ENCODE results near the gene ACTN4. TPM values are rescaled to one million over a fixed set of nuclear protein-coding genes. Genes with fewer than 3 reads are reported as not detected.

The ACTN4 gene
- total RNA-seq, 1 experiment from 2014 or later = 506 TPM

DNA sequence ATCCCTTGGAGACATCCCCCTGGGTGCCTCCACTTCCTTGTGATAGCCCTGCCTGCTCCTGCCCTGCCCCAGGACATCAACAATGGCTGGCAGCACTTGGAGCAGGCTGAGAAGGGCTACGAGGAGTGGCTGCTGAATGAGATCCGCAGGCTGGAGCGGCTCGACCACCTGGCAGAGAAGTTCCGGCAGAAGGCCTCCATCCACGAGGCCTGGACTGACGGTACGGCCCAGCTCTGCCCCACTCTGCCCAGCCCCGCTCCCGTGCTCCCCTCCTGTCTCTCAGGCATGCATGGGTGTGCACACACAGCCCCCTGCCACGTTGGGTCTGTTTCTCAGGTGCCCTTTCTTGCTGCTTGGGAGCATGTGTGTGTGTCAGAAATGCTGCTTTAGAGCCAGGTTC lies 70.4 kb downstream of the ACTN4 start:
- no peaks in the 10 kb centered on the region for H3K9me3 Mint-ChIP-seq
- no peaks in the 10 kb centered on the region for H3K27me3 Mint-ChIP-seq (ENCODE audit: low read depth)
- ATAC-seq = no peak
- POLR2A ChIA-PET = no interaction called here
- peaks cover 5% of the 10 kb centered on the region for H3K4me1 Mint-ChIP-seq
- H3K4me3 Mint-ChIP-seq = no peak overlapping the region
- TF ChIP-seq ZNF121 (CRISPR knock-in tag; IDR thresholded peaks at IDR 0.05) (peak; percentile 37; the same call in 1 of the 2 replicates), GABPB1 (CRISPR knock-in tag; IDR thresholded peaks at IDR 0.05) (no peak)
- CTCF ChIA-PET = interaction anchor here (1.1 to 2.3 kb wide), 3 partner anchors 42 to 78 kb away, joined by 3 to 21 read pairs (median 7); no protein-coding TSS in a partner anchor
- no peak for DNase-seq (ENCODE audit: low spot score)
- no peak overlapping the region for H3K27ac Mint-ChIP-seq
- H3K36me3 Mint-ChIP-seq = peaks cover 46% of the 10 kb centered on the region

DNA sequence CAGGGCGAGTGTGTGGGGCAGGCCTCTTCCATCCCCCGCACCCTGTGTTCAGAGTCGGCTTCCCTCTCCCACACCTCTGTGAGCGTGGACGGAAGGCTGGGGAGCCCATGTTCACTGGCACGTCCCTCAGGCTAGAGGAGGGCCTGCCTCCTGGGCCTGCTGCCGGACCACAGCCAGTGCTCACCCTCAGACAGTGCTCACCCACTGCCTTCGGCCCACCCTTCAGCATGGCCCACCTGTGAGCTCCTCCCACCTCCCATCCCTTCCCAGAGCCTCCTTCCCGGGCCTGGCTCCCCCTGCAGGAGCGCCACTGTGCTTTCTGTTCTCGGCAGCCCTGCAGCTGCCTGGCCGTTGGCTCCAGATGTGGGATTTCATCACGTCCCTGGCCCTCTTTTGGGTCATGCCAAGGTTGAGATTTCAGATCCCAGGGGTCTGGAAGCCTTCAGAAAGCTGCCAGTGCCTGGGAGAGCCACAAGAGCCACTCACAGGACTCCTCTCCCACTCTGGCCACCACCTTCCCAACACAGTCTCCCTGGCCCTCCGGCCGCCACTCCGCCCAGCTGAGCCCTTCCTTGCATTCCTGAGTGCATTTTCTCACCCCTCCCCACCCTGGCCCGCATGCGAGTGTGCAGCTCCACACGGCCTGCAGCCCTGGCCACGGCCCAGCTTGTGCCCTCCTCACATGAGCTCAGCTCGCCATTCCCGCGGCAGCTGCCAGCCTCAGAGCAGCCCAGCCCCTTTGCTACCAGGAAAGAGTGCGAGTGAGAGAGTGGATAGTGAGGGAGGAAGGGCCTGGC lies 71.5 kb downstream of the ACTN4 start:
- Mint-ChIP-seq H3K27me3 (ENCODE audit: low read depth) (no peaks in the 10 kb centered on the region), H3K4me3 (no peak overlapping the region), H3K36me3 (peaks cover 49% of the 10 kb centered on the region), H3K9me3 (no peaks in the 10 kb centered on the region), H3K4me1 (peaks cover 5% of the 10 kb centered on the region), H3K27ac (peak overlapping the region; percentile 60; the same call in 1 of the 2 replicates)
- peak; percentile 67 for DNase-seq (ENCODE audit: low spot score)
- peak; percentile 90 for ATAC-seq
- CTCF ChIA-PET = interaction anchor here (0.6 to 2.3 kb wide), 35 partner anchors 9 to 331 kb away, joined by 3 to 21 read pairs (median 4); partner anchors contain the start of genes ACTN4, ECH1, EIF3K and FAM98C
- POLR2A ChIA-PET = interaction anchor here (0.9 to 1.7 kb wide), 4 partner anchors 52 to 84 kb away, joined by 3 to 5 read pairs (median 4); partner anchors contain the start of gene ACTN4
- TF ChIP-seq GABPB1 (CRISPR knock-in tag; IDR thresholded peaks at IDR 0.05) (no peak), EMX1 (CRISPR knock-in tag; IDR thresholded peaks at IDR 0.05) (no peak), SMAD4 (CRISPR knock-in tag; IDR thresholded peaks at IDR 0.05) (no peak), TCF7 (CRISPR knock-in tag; IDR thresholded peaks at IDR 0.05; ENCODE audit: low read depth) (no peak), TEAD1 (CRISPR knock-in tag; IDR thresholded peaks at IDR 0.05) (no peak), ZNF138 (CRISPR knock-in tag; conservative IDR thresholded peaks at IDR 0.05) (no peak), ATF1 (CRISPR knock-in tag; IDR thresholded peaks at IDR 0.05) (no peak), KAT7 (CRISPR knock-in tag; IDR thresholded peaks at IDR 0.05; ENCODE audit: borderline replicate concordance) (no peak), ZNF121 (CRISPR knock-in tag; IDR thresholded peaks at IDR 0.05) (peak; percentile 40; the same call in 1 of the 2 replicates), ESRRA (CRISPR knock-in tag; IDR thresholded peaks at IDR 0.05; ENCODE audit: borderline replicate concordance) (no peak), FOXK1 (CRISPR knock-in tag; IDR thresholded peaks at IDR 0.05) (no peak), RELA (CRISPR knock-in tag; IDR thresholded peaks at IDR 0.05; ENCODE audit: borderline replicate concordance) (no peak)
- TF ChIP-seq, protein P1, sequence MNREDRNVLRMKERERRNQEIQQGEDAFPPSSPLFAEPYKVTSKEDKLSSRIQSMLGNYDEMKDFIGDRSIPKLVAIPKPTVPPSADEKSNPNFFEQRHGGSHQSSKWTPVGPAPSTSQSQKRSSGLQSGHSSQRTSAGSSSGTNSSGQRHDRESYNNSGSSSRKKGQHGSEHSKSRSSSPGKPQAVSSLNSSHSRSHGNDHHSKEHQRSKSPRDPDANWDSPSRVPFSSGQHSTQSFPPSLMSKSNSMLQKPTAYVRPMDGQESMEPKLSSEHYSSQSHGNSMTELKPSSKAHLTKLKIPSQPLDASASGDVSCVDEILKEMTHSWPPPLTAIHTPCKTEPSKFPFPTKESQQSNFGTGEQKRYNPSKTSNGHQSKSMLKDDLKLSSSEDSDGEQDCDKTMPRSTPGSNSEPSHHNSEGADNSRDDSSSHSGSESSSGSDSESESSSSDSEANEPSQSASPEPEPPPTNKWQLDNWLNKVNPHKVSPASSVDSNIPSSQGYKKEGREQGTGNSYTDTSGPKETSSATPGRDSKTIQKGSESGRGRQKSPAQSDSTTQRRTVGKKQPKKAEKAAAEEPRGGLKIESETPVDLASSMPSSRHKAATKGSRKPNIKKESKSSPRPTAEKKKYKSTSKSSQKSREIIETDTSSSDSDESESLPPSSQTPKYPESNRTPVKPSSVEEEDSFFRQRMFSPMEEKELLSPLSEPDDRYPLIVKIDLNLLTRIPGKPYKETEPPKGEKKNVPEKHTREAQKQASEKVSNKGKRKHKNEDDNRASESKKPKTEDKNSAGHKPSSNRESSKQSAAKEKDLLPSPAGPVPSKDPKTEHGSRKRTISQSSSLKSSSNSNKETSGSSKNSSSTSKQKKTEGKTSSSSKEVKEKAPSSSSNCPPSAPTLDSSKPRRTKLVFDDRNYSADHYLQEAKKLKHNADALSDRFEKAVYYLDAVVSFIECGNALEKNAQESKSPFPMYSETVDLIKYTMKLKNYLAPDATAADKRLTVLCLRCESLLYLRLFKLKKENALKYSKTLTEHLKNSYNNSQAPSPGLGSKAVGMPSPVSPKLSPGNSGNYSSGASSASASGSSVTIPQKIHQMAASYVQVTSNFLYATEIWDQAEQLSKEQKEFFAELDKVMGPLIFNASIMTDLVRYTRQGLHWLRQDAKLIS (CRISPR knock-in tag; IDR thresholded peaks at IDR 0.05; ENCODE audit: borderline replicate concordance) = no peak
- TF ChIP-seq, protein P2, sequence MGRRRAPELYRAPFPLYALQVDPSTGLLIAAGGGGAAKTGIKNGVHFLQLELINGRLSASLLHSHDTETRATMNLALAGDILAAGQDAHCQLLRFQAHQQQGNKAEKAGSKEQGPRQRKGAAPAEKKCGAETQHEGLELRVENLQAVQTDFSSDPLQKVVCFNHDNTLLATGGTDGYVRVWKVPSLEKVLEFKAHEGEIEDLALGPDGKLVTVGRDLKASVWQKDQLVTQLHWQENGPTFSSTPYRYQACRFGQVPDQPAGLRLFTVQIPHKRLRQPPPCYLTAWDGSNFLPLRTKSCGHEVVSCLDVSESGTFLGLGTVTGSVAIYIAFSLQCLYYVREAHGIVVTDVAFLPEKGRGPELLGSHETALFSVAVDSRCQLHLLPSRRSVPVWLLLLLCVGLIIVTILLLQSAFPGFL (CRISPR knock-in tag; IDR thresholded peaks at IDR 0.05; ENCODE audit: borderline replicate concordance) = no peak
- TF ChIP-seq, protein P3, sequence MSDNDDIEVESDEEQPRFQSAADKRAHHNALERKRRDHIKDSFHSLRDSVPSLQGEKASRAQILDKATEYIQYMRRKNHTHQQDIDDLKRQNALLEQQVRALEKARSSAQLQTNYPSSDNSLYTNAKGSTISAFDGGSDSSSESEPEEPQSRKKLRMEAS (CRISPR knock-in tag; IDR thresholded peaks at IDR 0.05) = no peak
- TF ChIP-seq, protein P4, sequence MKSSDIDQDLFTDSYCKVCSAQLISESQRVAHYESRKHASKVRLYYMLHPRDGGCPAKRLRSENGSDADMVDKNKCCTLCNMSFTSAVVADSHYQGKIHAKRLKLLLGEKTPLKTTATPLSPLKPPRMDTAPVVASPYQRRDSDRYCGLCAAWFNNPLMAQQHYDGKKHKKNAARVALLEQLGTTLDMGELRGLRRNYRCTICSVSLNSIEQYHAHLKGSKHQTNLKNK (CRISPR knock-in tag; IDR thresholded peaks at IDR 0.05) = no peak
- TF ChIP-seq, protein P5, sequence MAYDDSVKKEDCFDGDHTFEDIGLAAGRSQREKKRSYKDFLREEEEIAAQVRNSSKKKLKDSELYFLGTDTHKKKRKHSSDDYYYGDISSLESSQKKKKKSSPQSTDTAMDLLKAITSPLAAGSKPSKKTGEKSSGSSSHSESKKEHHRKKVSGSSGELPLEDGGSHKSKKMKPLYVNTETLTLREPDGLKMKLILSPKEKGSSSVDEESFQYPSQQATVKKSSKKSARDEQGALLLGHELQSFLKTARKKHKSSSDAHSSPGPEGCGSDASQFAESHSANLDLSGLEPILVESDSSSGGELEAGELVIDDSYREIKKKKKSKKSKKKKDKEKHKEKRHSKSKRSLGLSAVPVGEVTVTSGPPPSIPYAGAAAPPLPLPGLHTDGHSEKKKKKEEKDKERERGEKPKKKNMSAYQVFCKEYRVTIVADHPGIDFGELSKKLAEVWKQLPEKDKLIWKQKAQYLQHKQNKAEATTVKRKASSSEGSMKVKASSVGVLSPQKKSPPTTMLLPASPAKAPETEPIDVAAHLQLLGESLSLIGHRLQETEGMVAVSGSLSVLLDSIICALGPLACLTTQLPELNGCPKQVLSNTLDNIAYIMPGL (CRISPR knock-in tag; IDR thresholded peaks at IDR 0.05) = 0 out of 2 replicates have a peak, but pooled peaks have one; percentile 30
- TF ChIP-seq, protein P6, sequence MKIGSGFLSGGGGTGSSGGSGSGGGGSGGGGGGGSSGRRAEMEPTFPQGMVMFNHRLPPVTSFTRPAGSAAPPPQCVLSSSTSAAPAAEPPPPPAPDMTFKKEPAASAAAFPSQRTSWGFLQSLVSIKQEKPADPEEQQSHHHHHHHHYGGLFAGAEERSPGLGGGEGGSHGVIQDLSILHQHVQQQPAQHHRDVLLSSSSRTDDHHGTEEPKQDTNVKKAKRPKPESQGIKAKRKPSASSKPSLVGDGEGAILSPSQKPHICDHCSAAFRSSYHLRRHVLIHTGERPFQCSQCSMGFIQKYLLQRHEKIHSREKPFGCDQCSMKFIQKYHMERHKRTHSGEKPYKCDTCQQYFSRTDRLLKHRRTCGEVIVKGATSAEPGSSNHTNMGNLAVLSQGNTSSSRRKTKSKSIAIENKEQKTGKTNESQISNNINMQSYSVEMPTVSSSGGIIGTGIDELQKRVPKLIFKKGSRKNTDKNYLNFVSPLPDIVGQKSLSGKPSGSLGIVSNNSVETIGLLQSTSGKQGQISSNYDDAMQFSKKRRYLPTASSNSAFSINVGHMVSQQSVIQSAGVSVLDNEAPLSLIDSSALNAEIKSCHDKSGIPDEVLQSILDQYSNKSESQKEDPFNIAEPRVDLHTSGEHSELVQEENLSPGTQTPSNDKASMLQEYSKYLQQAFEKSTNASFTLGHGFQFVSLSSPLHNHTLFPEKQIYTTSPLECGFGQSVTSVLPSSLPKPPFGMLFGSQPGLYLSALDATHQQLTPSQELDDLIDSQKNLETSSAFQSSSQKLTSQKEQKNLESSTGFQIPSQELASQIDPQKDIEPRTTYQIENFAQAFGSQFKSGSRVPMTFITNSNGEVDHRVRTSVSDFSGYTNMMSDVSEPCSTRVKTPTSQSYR (CRISPR knock-in tag; IDR thresholded peaks at IDR 0.05) = no peak
- TF ChIP-seq, protein P7, sequence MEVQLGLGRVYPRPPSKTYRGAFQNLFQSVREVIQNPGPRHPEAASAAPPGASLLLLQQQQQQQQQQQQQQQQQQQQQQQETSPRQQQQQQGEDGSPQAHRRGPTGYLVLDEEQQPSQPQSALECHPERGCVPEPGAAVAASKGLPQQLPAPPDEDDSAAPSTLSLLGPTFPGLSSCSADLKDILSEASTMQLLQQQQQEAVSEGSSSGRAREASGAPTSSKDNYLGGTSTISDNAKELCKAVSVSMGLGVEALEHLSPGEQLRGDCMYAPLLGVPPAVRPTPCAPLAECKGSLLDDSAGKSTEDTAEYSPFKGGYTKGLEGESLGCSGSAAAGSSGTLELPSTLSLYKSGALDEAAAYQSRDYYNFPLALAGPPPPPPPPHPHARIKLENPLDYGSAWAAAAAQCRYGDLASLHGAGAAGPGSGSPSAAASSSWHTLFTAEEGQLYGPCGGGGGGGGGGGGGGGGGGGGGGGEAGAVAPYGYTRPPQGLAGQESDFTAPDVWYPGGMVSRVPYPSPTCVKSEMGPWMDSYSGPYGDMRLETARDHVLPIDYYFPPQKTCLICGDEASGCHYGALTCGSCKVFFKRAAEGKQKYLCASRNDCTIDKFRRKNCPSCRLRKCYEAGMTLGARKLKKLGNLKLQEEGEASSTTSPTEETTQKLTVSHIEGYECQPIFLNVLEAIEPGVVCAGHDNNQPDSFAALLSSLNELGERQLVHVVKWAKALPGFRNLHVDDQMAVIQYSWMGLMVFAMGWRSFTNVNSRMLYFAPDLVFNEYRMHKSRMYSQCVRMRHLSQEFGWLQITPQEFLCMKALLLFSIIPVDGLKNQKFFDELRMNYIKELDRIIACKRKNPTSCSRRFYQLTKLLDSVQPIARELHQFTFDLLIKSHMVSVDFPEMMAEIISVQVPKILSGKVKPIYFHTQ (CRISPR knock-in tag; IDR thresholded peaks at IDR 0.05) = no peak
